Transverse colon (tissue), 3 donors: ENCODE results near the gene SELENOM.

ENCODE experiments used
- POLR2A ChIP-seq: fragments of 450-650 bp; IDR thresholded peaks from one replicate; pipeline ENCODE4 v1.6.1; 2016; ENCODE audit warnings: antibody characterized with exemption, mild to moderate bottlenecking, moderate library complexity
- TF ChIP-seq, protein P1 (sequence below), 5 experiments: fragments of 200-600 bp in 3 of 5; fragments of 450-650 bp in 2 of 5; sonication (generic) in 3 of 5; IDR thresholded peaks; 1 replicate in 2 of 5; 2 replicates in 3 of 5; pipeline ENCODE4 v1.5.1; 2016 to 2017; ENCODE audit warnings: antibody characterized with exemption in 5 of 5, inconsistent platforms in 3 of 5, mild to moderate bottlenecking in 2 of 5, moderate library complexity in 1 of 5

- TF ChIP-seq, protein P1, sequence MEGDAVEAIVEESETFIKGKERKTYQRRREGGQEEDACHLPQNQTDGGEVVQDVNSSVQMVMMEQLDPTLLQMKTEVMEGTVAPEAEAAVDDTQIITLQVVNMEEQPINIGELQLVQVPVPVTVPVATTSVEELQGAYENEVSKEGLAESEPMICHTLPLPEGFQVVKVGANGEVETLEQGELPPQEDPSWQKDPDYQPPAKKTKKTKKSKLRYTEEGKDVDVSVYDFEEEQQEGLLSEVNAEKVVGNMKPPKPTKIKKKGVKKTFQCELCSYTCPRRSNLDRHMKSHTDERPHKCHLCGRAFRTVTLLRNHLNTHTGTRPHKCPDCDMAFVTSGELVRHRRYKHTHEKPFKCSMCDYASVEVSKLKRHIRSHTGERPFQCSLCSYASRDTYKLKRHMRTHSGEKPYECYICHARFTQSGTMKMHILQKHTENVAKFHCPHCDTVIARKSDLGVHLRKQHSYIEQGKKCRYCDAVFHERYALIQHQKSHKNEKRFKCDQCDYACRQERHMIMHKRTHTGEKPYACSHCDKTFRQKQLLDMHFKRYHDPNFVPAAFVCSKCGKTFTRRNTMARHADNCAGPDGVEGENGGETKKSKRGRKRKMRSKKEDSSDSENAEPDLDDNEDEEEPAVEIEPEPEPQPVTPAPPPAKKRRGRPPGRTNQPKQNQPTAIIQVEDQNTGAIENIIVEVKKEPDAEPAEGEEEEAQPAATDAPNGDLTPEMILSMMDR (IDR thresholded peaks at IDR 0.05): no peak
- no peak for TF ChIP-seq POLR2A
Observed at GRCh38 chr22:31097941-31098631, 9.3 kb downstream of the SELENOM start.
